Measurements from ENCODE around the gene ATP4A. TPM values are rescaled to one million over a fixed set of nuclear protein-coding genes. Genes with fewer than 3 reads are reported as not detected.

The ATP4A gene
- total RNA-seq, 2 experiments from 2014 or later, result not detected

DNA sequence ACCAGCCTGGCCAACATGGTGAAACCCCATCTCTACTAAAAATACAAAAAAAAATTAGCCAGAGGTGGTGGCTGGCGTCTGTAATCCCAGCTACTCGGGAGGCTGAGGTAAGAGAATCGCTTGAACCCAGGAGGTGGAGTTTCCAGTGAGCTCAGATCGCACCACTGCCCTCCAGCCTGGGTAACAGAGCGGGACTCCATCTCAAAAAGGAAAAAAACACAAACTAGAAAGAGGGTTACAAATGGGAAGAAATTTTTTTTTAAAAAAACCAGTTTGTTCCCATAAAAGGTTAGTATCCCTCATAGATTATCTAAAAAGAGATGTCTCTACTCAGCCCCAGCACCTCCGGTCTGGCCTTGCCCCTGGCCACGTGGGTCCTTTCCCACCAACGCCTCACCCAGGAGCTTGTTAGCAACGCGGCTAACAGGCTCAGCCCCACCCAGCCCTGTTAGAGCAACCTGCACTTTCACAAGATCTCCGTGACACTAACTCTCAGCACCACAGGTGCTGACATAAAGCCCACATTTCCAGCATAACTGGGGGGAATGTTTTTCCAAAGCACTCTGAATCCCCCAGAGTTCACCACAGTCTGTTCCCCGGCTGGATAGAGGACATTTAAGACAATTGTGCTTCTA lies 54.3 kb downstream of the ATP4A start:
- H3K27ac Mint-ChIP-seq, result no peak overlapping the region
- CTCF ChIA-PET, result interaction anchor here (0.9 to 2.4 kb wide), 8 partner anchors 14 to 156 kb away, joined by 3 to 12 read pairs (median 4); no protein-coding TSS in a partner anchor
- no peak overlapping the region for H3K4me3 Mint-ChIP-seq

DNA sequence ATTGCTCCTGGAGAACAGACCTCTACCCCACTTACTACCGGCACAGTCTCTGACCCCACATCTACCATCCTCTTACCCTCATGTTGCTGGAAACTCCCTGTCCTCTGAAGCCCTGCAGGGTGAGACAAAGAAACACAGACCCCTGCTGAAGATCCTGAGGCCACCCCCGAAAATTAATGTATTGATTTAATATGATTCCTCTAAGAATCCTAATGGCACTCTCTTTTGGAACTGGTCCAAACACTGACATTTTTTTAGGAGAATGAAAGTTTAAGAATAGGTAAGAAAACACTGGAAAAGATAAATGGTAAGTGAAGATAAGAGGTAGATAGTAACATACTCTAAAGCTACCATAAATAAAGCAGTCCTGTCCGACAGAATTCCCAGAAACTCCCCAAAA lies 55.3 kb downstream of the ATP4A start:
- Mint-ChIP-seq H3K27ac (no peak overlapping the region), H3K9me3 (no peaks in the 10 kb centered on the region), H3K4me3 (no peak overlapping the region), H3K4me1 (peaks cover 17% of the 10 kb centered on the region), H3K27me3 (peaks cover 64% of the 10 kb centered on the region), H3K36me3 (ENCODE audit: low read depth) (no peaks in the 10 kb centered on the region)
- POLR2A ChIA-PET, result no interaction called here
- CTCF ChIA-PET, result interaction anchor here (1.4 to 1.5 kb wide), 2 partner anchors 45 to 50 kb away, joined by 3 read pairs; no protein-coding TSS in a partner anchor
- no peak for DNase-seq

More for the DNA sequence above, 54.3 kb downstream of the ATP4A start:
- Mint-ChIP-seq H3K9me3 (no peaks in the 10 kb centered on the region), H3K36me3 (ENCODE audit: low read depth) (no peaks in the 10 kb centered on the region), H3K4me1 (peaks cover 17% of the 10 kb centered on the region), H3K27me3 (peaks cover 65% of the 10 kb centered on the region)
- POLR2A ChIA-PET, result interaction anchor here (0.6 kb wide), 1 partner anchor 52 kb away, joined by 3 read pairs; no protein-coding TSS in a partner anchor
- DNase-seq, result peak; percentile 40

DNA sequence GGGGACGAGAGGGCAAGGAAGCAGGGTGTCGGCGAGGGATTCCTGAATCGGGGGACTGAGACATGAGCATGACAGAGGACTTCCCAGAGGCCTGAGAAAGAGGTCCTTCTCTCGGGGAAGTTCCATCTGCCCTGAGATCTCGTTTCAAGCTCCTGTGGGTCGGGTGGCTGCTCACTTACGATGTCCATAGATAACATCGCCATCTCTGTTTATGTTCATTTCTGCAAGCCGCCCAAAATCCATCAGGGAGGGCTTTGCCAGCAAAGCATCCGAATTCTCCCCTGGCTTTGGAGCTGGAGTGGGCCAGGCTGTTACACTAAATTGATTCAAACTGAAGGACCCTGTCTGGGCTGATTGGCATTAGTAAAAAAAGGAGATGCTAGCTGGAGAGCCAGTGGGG lies 55.9 kb downstream of the ATP4A start:
- Mint-ChIP-seq H3K9me3 (no peaks in the 10 kb centered on the region), H3K36me3 (ENCODE audit: low read depth) (no peaks in the 10 kb centered on the region), H3K27me3 (peaks cover 58% of the 10 kb centered on the region), H3K27ac (no peak overlapping the region), H3K4me1 (peaks cover 17% of the 10 kb centered on the region), H3K4me3 (no peak overlapping the region)
- POLR2A ChIA-PET, result interaction anchor here (0.7 kb wide), 1 partner anchor 14 kb away, joined by 3 read pairs; no protein-coding TSS in a partner anchor
- CTCF ChIA-PET, result no interaction called here
- DNase-seq, result no peak

DNA sequence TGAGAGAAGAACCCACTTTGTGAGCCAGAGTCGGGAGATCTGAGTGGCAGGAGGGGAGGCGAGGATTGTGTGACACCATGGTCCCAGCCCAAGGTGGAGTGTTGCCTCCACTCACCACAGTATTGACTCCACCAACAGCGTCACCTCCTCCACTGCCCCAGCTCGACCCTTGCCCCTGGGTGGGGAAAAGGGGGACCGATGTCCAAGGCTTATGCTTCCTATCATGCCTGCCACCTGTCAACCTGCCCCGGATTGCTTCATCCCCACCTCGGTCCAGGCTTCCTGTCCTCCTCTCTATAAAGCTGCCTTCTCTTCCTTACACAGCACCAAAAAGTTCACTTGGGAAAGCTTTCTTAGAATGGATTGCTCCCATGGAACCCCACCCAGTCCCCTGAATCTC lies 57.4 kb downstream of the ATP4A start:
- no peaks in the 10 kb centered on the region for H3K36me3 Mint-ChIP-seq (ENCODE audit: low read depth)
- POLR2A ChIA-PET, result no interaction called here

DNA sequence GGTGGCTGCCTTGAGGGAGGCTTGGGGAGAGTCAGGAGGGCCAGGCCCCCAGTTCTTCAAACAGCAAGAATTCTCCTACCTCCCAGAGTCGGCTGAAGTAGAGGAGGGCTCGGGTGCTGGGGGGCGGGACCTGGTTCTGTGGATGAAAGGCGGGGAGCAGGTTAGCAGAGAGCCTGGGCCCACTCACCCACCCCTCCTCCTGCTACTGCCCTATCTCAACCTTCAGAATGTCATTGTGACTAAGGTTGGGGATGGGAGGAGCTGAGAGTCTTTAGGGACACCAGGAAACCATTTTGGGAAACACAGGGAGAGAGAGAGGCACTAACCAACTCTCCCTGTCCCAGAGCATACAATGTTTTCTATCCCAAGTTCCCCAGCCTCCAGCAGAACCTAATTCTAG lies 60.7 kb downstream of the ATP4A start:
- DNase-seq, result no peak
- ChIA-PET POLR2A (no interaction called here), CTCF (interaction anchor here (2.4 kb wide), 1 partner anchor 8 kb away, joined by 7 read pairs; no protein-coding TSS in a partner anchor)
- Mint-ChIP-seq H3K4me3 (no peak overlapping the region), H3K4me1 (peaks cover 4% of the 10 kb centered on the region), H3K36me3 (ENCODE audit: low read depth) (no peaks in the 10 kb centered on the region), H3K27me3 (peaks cover 24% of the 10 kb centered on the region), H3K27ac (no peak overlapping the region), H3K9me3 (no peaks in the 10 kb centered on the region)

More for the DNA sequence above, 57.4 kb downstream of the ATP4A start:
- Mint-ChIP-seq H3K4me1 (peaks cover 21% of the 10 kb centered on the region), H3K4me3 (no peak overlapping the region), H3K27me3 (peaks cover 52% of the 10 kb centered on the region), H3K27ac (no peak overlapping the region), H3K9me3 (no peaks in the 10 kb centered on the region)
- DNase-seq, result no peak
- CTCF ChIA-PET, result interaction anchor here (0.9 to 1.9 kb wide), 2 partner anchors 11 kb away, joined by 4 to 8 read pairs; no protein-coding TSS in a partner anchor

DNA sequence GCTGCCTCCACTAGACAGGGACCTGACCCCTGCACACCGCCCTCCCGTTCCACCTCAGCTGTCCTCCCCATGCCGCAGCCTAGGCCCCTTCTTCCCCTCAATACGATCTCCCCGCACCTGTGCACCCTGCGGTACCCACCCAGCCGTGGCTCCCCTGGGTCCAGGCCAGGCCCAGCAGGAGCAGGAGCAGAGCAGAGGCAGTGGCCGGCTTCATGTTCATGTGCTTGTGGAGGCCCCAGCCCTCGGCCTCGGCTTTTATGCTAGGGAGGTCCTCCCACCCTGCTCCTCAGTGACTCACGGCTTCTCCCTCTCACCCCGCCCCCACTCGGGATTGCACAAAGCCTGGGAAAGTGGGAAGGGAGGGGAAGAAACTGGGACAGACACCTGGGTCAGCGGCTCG lies 61.8 kb downstream of the ATP4A start:
- no peak overlapping the region for H3K4me3 Mint-ChIP-seq
- no peak for DNase-seq
- POLR2A ChIA-PET, result no interaction called here
- H3K36me3 Mint-ChIP-seq (ENCODE audit: low read depth), result no peaks in the 10 kb centered on the region
- no peaks in the 10 kb centered on the region for H3K9me3 Mint-ChIP-seq
- H3K27ac Mint-ChIP-seq, result no peak overlapping the region
- H3K27me3 Mint-ChIP-seq, result peaks cover 19% of the 10 kb centered on the region
- CTCF ChIA-PET, result interaction anchor here (2.4 kb wide), 1 partner anchor 9 kb away, joined by 7 read pairs; no protein-coding TSS in a partner anchor
- H3K4me1 Mint-ChIP-seq, result peaks cover 4% of the 10 kb centered on the region

DNA sequence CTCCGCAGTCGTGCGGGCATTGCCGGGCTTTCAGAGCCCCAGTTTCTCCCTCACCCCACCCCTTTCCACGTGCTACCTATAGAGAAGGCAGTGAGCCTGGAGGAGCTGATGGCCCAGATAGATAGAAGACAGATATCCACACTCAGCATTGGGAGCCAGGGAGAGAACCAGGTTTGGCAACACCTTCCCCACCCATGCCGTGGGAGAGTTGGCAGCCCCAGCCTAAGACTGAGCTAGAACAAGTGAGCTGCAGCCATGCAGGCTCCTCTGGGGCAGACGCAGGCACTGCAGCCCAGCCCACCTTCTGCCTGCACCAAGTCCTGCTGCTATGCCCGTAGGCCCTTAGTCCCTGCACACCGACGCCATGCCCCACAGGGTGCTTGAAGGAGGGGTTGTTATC lies 62.8 kb downstream of the ATP4A start:
- no peak overlapping the region for H3K4me3 Mint-ChIP-seq
- H3K9me3 Mint-ChIP-seq, result no peaks in the 10 kb centered on the region
- H3K27me3 Mint-ChIP-seq, result peaks cover 11% of the 10 kb centered on the region
- DNase-seq, result no peak
- H3K27ac Mint-ChIP-seq, result no peak overlapping the region
- H3K4me1 Mint-ChIP-seq, result peaks cover 4% of the 10 kb centered on the region
- H3K36me3 Mint-ChIP-seq (ENCODE audit: low read depth), result no peaks in the 10 kb centered on the region
- ChIA-PET POLR2A (no interaction called here), CTCF (interaction anchor here (2.4 kb wide), 1 partner anchor 10 kb away, joined by 7 read pairs; no protein-coding TSS in a partner anchor)

Other genes starting within 250 kb of the ATP4A start
- gene CD22, start 234.5 kb downstream of the ATP4A start, total RNA-seq, result under 1 TPM; 0.63 to 0.76 TPM
- gene FFAR1, start 215.8 kb downstream of the ATP4A start, total RNA-seq, result not detected
- gene FFAR3, start 205.2 kb downstream of the ATP4A start, total RNA-seq, result under 1 TPM; 0.63 to 0.78 TPM
- gene GPR42, start 192.6 kb downstream of the ATP4A start, total RNA-seq, result under 1 TPM in 1 of 2 experiments, not detected in 1; 0.13 TPM
- not detected for gene FFAR2, start 115.4 kb downstream of the ATP4A start, total RNA-seq
- gene KRTDAP, start 73.2 kb downstream of the ATP4A start, total RNA-seq, result not detected
- not detected for gene DMKN, start 50.0 kb downstream of the ATP4A start, total RNA-seq
- not detected for gene SBSN, start 35.3 kb downstream of the ATP4A start, total RNA-seq
- gene GAPDHS, start 30.2 kb downstream of the ATP4A start, total RNA-seq, result not detected
- gene TMEM147, start 18.0 kb downstream of the ATP4A start, total RNA-seq, result 10 to 100 TPM; 39.6 to 47.4 TPM
- gene PMIS2, start 22.5 kb upstream of the ATP4A start, total RNA-seq, result not detected
- 10 to 100 TPM; 45.3 to 46.5 TPM for gene HAUS5, start 49.1 kb upstream of the ATP4A start, total RNA-seq
- 100 to 1,000 TPM in 1 of 2 experiments, 10 to 100 TPM in 1; 99.5 to 102 TPM for gene RBM42, start 65.4 kb upstream of the ATP4A start, total RNA-seq
- under 1 TPM; 0.65 to 0.96 TPM for gene ETV2, start 78.1 kb upstream of the ATP4A start, total RNA-seq
- 100 to 1,000 TPM; 440 to 442 TPM for gene COX6B1, start 84.7 kb upstream of the ATP4A start, total RNA-seq
- under 1 TPM; 0.65 to 0.86 TPM for gene UPK1A, start 102.9 kb upstream of the ATP4A start, total RNA-seq
- 10 to 100 TPM; 94.8 to 96.2 TPM for gene ZBTB32, start 140.9 kb upstream of the ATP4A start, total RNA-seq
- gene KMT2B, start 154.3 kb upstream of the ATP4A start, total RNA-seq, result 10 to 100 TPM; 57.3 to 57.5 TPM
- gene IGFLR1, start 178.8 kb upstream of the ATP4A start, total RNA-seq, result 10 to 100 TPM; 78.9 to 90.5 TPM
- 10 to 100 TPM; 35.5 to 36.2 TPM for gene U2AF1L4, start 181.8 kb upstream of the ATP4A start, total RNA-seq
- gene PSENEN, start 182.0 kb upstream of the ATP4A start, total RNA-seq, result 10 to 100 TPM; 48.1 to 51.3 TPM
- gene LIN37, start 184.9 kb upstream of the ATP4A start, total RNA-seq, result 10 to 100 TPM; 13.1 to 16.2 TPM
- gene HSPB6, start 193.4 kb upstream of the ATP4A start, total RNA-seq, result under 1 TPM in 1 of 2 experiments, not detected in 1; 0.48 TPM
- 10 to 100 TPM; 47.1 to 52.4 TPM for gene PROSER3, start 194.5 kb upstream of the ATP4A start, total RNA-seq
- 10 to 100 TPM; 60.9 to 67.0 TPM for gene ARHGAP33, start 211.9 kb upstream of the ATP4A start, total RNA-seq
- not detected for gene PRODH2, start 249.2 kb upstream of the ATP4A start, total RNA-seq

All from activated CD4-positive, alpha-beta memory T cell treated with anti-CD3 and anti-CD28 coated beads, Interleukin-2, amount 10 ng/mL, durations not matched to agents 7 days and 5 days (primary cell).